H1 (cell line): ENCODE results near the gene HEXIM2. TPM values are rescaled to one million over a fixed set of nuclear protein-coding genes. Genes with fewer than 3 reads are reported as not detected.

Experiments used
- CHD7 ChIP-seq: fragments of 300-600 bp; sonication (generic); IDR thresholded peaks from 2 replicates; pipeline ENCODE4 v1.7.1; 2012; ENCODE audit warnings: low read length, moderate library complexity, mild to moderate bottlenecking, inconsistent platforms; ENCODE audit not compliant: insufficient replicate concordance
- CREB1 ChIP-seq: IDR thresholded peaks from 2 replicates; pipeline ENCODE4 v1.6.1; 2012; ENCODE audit warnings: inconsistent platforms
- EZH2 ChIP-seq: fragments of 200-600 bp; sonication (generic); IDR thresholded peaks from 2 replicates; pipeline ENCODE4 v1.7.1; 2012; ENCODE audit warnings: low read depth, mild to moderate bottlenecking, moderate library complexity, low read length, inconsistent platforms; ENCODE audit not compliant: severe bottlenecking
- GTF2F1 ChIP-seq: IDR thresholded peaks from 2 replicates; pipeline ENCODE4 v1.6.1; 2012; ENCODE audit warnings: low read depth, low read length, improper control_type of control experiment, borderline replicate concordance
- POLR2A ChIP-seq, 2 experiments: IDR thresholded peaks; 1 replicate in 1 of 2; 2 replicates in 1 of 2; pipeline ENCODE4 v1.6.1; 2011; ENCODE audit warnings: low read depth in 2 of 2, low read length in 2 of 2, mild to moderate bottlenecking in 2 of 2; ENCODE audit errors: control extremely low read depth in 1 of 2
- SIN3A ChIP-seq, 2 experiments: IDR thresholded peaks in 1 of 2; conservative IDR thresholded peaks in 1 of 2; 2 replicates each; pipeline ENCODE4 v1.6.1; 2011 to 2012; ENCODE audit warnings: low read length in 2 of 2, improper control_type of control experiment in 1 of 2, low read depth in 1 of 2, mild to moderate bottlenecking in 1 of 2
- polyA plus RNA-seq, 7 experiments: library from polyadenylated mRNA; depleted of rRNA in 3 of 7; stranded (reverse) in 5 of 7; unstranded in 2 of 7; fragments of >200 nt in 5 of 7; fragments of 200-250 nt in 2 of 7; gene quantifications; 1 replicate in 5 of 7; 2 replicates in 1 of 7; 4 replicates in 1 of 7; pipeline versions ENCODE4 v1.2.1 to v1.2.3, GENCODE V29; 2011 to 2013; ENCODE audit warnings: missing spikeins in 2 of 7, mixed read lengths in 2 of 7
- total RNA-seq: library from RNA; stranded (reverse); fragmentation: NEBNext Ultra II Directional; extraction: Animal tissue kit (Norgen Biotek cat#: 25700); gene quantifications from 2 replicates; pipeline ENCODE4 v1.2.1, GENCODE V29; 2021

Gene HEXIM2
- total and polyA plus RNA-seq, 2 of the 8 experiments (the other 6 are each of a cell fraction or from before 2014, with no cell fraction given), result 7.5 to 13.2 TPM

GRCh38 chr17:45149669-45150664 lies 11.7 kb upstream of the HEXIM2 start (continued):
- no peak for TF ChIP-seq CHD7
- TF ChIP-seq EZH2, result peak; percentile 12
- TF ChIP-seq CREB1, result 0 out of 2 replicates have a peak, but pooled peaks have one; percentile 28
- 0 out of 4 replicates have a peak, but pooled peaks of 1 of the 2 experiments have one; percentile 18 for TF ChIP-seq SIN3A (conservative IDR thresholded peaks at IDR 0.05 in 1 of 2, IDR thresholded peaks at IDR 0.05 in 1 of 2; ENCODE audit: low read depth in 1 of 2, low read length in 2 of 2)
- TF ChIP-seq POLR2A (IDR thresholded peaks at IDR 0.05; ENCODE audit: control extremely low read depth in 1 of 2, low read depth in 2 of 2, low read length in 2 of 2), result peak in 1 of 2 experiments; percentile 27; a peak in 1 of 3 replicates
- TF ChIP-seq GTF2F1, result no peak
